NCI-H82 treated with DMSO at 0.1 percent for 48 hours (cell line): ENCODE measurements around the gene CPVL.

Experiments
- DNase-seq: peaks from one replicate; lab custom pipeline; 2025; ENCODE audit not compliant: unreplicated experiment; lab: John Stamatoyannopoulos, UW

Gene CPVL

GRCh38 chr7:29045258-29046086 is 100.9 kb downstream of the CPVL start:
- DNase-seq = no peak

- no peak for DNase-seq
These were observed 101.8 kb downstream of the CPVL start for GRCh38 chr7:29044554-29044953.

GRCh38 chr7:29043576-29043975 is 102.8 kb downstream of the CPVL start:
- no peak for DNase-seq

DNA sequence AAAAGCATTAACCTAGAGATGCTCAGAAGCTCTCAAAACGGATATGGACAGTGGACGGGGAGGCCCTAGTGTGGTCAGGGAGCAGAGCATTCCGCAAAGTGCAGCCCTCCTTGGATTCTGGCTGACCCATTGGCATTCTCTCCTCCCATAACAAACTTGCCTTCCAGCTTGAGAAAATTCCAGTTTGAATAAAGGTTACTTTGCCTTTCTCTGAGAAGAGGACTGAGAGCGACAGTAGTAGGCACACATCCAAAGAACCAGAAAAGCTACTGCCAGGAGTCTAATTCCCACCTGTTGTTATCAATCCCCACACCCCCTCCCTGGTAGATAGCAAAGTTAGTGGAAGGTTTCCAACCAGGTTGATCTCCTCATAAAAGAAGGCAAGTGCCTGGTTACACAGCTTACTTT is 103.5 kb downstream of the CPVL start:
- no peak for DNase-seq

GRCh38 chr7:29041991-29042390 is 104.3 kb downstream of the CPVL start:
- DNase-seq = no peak

DNA sequence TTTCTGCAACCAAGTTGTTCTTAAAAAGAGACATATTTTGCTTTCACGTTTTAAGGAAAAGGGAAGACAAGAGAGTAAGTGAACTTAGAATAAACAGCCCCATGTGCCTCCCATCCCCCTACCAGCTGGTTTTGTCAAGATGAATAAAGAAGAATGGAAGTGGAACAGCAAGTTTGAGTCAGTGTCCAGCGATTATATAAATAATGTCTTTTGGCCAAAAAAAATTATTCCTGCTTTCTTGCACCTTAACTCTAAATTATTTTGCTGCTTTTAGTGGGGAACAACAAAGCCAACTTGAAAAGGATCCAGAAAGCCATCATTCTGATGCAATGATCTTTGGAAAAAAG is 105.8 kb downstream of the CPVL start:
- no peak for DNase-seq

DNA sequence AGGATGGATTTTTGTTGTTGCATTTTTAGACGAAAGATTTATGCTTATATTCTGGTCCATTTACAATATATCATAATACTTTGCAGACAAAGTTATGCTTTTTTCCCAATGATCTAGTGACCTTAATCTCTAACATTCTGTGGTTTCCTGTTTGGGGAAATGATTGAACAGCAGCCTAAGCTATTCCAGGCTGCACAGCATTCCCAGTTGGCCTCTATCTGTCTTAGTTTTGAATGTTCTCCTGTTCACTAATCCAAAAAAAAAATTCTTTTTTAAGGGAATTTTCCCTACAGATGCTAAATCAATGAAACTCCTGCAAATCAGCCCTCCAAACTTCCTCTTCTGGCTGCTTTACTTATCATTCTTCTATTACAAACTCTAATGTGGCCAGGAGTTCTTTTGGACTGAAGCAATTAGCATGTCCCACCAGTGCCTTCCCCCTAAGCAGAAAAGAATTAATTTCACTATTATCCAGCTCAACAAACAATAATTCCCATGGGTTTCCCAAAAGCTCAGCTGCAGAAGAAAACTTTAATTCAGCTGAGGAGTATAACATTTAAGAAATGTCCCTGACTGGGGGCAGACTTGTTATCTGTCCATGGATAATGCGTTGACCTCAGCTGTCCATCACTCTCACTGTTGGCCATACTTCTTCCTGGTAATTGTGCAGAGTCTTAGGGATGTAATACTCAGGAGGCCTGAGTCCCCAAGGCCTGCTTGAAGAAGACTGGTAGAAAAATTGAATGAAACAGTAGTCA is 106.3 kb downstream of the CPVL start:
- DNase-seq = no peak

DNA sequence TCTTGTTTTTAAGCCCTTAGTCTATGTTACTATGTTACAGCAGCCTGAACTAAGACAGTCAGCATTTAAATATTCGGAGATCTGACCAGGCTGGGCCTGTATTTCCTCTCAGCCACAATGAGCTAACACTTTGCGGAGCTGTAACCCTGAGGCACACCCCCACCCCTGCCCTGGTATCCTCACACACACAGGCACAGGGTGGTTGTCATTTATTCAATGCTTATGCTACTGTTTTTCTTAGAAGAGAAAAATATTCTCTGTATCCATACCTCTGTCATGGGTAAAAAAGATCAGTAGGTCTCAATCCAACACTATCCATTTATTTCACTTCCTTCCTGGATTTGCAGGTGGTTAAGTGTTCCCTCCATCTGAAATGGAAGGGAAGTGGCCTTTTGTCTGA is 107.9 kb downstream of the CPVL start:
- no peak for DNase-seq

GRCh38 chr7:29035044-29035740 is 111.1 kb downstream of the CPVL start:
- DNase-seq = no peak

DNA sequence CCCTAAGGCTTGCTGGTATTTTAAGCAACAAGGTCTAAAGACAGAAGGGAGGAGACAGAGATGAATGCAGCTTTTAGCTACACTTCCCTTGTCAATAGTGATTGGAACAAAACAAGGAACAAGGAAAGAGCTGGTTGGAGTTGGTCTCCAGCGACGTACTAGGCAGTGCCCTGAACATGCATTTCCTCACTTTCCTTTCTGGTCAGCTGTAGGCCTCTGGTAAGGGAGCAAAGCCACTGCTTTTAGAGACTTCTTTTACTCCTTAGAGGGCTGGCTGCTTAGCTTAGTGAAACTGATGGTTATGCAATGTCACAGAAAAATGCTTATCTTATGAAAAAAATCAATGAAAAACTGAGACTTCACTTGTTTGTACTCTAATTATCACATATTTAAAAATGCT is 112.8 kb downstream of the CPVL start:
- DNase-seq = no peak

GRCh38 chr7:29032146-29032545 is 114.2 kb downstream of the CPVL start:
- DNase-seq = no peak

DNA sequence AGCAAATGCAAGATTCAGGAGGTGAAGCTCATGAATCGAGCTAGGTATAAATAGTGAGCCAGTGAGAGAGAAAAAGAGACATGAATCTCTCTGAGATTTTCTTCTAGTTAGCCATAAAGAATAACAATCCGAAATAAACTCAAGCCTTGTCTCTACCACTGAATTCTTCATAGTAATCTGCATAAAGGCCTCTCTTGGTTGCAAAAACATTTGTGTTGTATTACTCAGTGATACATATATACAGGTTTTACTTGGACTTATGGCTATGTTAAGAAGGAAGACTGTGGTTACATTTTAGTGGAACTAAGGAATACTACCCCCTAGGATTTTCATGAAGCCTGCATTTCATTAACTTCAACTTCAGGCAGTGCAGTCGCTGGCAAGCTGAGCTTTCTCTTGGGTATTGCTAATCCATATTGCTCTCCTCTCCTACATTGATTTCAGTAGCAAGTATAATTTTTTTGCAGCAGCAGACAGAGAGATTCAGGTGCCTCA is 115.5 kb downstream of the CPVL start:
- no peak for DNase-seq

- DNase-seq = no peak
These were observed 123.9 kb downstream of the CPVL start for GRCh38 chr7:29022291-29022988.

- DNase-seq = no peak
These were observed 126.4 kb downstream of the CPVL start for GRCh38 chr7:29019896-29020295.

GRCh38 chr7:29019387-29019786 is 127.0 kb downstream of the CPVL start:
- DNase-seq = no peak

- no peak for DNase-seq
These were observed 128.6 kb downstream of the CPVL start for GRCh38 chr7:29017713-29018112.

DNA sequence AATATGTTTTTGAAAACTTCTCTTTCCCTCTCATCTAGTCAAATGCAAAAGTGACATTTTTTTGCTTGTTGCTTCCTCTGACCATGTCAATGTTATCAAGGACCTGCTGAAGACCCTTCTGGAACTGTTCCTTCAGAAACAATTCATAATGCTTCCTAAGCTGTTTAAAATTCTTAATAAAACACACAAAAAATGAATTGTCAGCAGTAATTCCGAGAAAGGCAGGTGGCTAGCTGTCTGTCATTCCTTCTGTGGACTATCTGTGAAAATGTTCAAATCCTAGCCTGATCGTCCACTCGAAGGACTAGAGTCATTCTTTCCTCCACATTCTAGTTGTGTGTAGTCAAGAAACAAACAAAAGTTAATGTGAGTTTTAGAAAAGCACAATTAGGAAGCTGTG is 131.6 kb downstream of the CPVL start:
- DNase-seq = no peak

GRCh38 chr7:29013931-29014330 is 132.4 kb downstream of the CPVL start:
- no peak for DNase-seq

DNA sequence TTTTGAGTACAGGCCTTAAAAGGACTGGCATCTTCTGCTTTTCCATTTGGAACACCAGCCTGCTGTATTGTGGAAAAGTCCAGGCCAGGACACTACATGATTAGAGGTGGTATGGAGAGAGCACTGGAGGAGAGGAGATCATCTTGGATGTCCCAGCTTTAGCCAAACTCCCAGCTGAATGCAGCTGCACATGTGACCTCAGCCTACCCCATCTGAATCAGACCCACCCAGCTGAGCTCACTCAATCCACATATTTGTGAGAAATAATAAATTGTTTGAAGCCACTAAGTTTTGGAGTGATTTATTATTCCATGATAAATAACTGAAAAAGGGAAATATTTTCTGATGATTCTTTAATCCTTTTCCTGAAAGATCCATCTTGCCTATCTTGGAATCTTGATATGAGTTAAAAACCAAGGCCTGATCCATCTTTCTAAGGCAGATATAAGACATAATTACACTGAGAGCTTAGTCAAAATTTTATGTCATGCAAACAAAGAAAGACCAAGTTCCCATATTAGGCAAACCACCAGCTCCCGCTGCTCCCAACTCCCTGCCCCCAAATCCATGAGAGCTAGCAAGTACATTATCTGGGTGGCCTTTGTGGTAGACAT is 133.1 kb downstream of the CPVL start:
- DNase-seq = no peak

DNA sequence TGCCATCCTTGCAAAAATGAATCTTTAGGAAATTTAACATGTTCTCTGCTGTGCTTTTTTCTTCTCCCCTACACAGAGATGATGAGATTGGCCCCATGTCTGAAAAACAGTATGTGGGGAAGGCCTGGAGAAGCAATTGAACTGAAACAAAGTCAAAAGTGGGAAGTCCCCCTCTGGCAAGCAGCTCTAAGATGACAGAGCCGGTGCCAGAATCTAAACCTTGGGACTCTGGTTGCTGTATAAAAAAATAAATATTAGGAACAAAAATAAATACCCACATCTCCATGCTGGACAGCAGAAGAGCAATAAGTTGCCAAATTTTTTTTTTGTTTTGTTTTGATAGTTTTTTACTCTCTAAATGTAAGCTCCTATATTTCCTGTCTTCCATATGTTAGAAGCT is 136.4 kb downstream of the CPVL start:
- DNase-seq = no peak

DNA sequence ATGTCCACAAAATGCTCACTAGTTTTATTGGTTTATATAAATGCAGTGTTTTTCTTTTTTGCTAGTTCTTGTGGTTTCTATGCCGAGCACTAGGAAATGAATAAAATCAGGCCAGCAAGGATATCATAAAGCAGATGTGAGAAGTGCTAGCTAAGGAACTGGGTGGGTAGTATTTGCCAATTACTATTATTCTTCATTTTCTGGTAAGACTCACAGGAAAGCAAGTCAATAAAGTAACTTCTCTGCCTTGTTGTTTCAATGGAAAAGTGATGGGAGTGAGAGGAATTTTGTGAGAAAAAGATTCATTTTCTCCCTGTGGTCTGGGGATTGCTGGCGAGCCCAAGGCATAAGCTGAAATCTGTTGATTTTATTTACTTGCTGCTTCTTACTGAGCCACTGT is 137.7 kb downstream of the CPVL start:
- DNase-seq = no peak
